CD14-positive monocyte (primary cell): ENCODE results near the gene CEBPE. TPM values are rescaled to one million over a fixed set of nuclear protein-coding genes. Genes with fewer than 3 reads are reported as not detected.

Experiments
- DNase-seq, 3 donors: peaks; one replicate each; pipeline ENCODE4 v3.0.0-alpha.2; 2011 to 2022
- H2AFZ ChIP-seq: 2 replicates; pipeline ENCODE4 v1.6.0; 2012; ENCODE audit warnings: mild to moderate bottlenecking, low read depth, low read length, inconsistent platforms; ENCODE audit not compliant: insufficient read depth, poor library complexity, severe bottlenecking
- H3K27ac ChIP-seq, 2 donors: 1 replicate in 1 of 2; 2 replicates in 1 of 2; pipeline ENCODE4 v1.5.1; 2012 to 2013; ENCODE audit warnings: low read length in 2 of 2, control low read depth in 1 of 2, inconsistent platforms in 1 of 2, low read depth in 1 of 2, mild to moderate bottlenecking in 1 of 2
- H3K27me3 ChIP-seq, 2 donors: one replicate each; pipeline versions ENCODE4 v1.6.0 to v1.6.1; 2011 to 2013; ENCODE audit warnings: low read length in 2 of 2; ENCODE audit not compliant: control insufficient read depth in 2 of 2, insufficient read depth in 2 of 2
- H3K36me3 ChIP-seq, 2 donors: replicated peaks in 1 of 2; 1 replicate in 1 of 2; 2 replicates in 1 of 2; pipeline versions ENCODE4 v1.5.1 to v1.6.1; 2012 to 2013; ENCODE audit warnings: low read length in 2 of 2, control low read depth in 1 of 2, inconsistent platforms in 1 of 2, mild to moderate bottlenecking in 1 of 2; ENCODE audit not compliant: insufficient read depth in 2 of 2, control insufficient read depth in 1 of 2
- H3K4me1 ChIP-seq, 2 donors: 1 replicate in 1 of 2; 2 replicates in 1 of 2; pipeline versions ENCODE4 v1.5.1 to v1.6.1; 2012 to 2013; ENCODE audit warnings: low read length in 2 of 2, control low read depth in 1 of 2, inconsistent platforms in 1 of 2, mild to moderate bottlenecking in 1 of 2, moderate library complexity in 1 of 2; ENCODE audit not compliant: insufficient read depth in 2 of 2, control insufficient read depth in 1 of 2
- H3K4me2 ChIP-seq: replicated peaks from 2 replicates; pipeline ENCODE3; 2012; ENCODE audit warnings: low read length, moderate library complexity, mild to moderate bottlenecking; ENCODE audit not compliant: poor library complexity, severe bottlenecking; ENCODE audit errors: extremely low read depth
- H3K4me3 ChIP-seq, 3 experiments: fragments of 200-600 bp in 1 of 3; sonication (generic) in 1 of 3; replicated peaks in 1 of 3; 1 replicate in 2 of 3; 2 replicates in 1 of 3; pipeline ENCODE4 v1.5.1; 2011 to 2013; ENCODE audit warnings: low read length in 3 of 3, mild to moderate bottlenecking in 3 of 3, control low read depth in 2 of 3, low read depth in 2 of 3, inconsistent platforms in 1 of 3, moderate library complexity in 1 of 3
- H3K79me2 ChIP-seq: 2 replicates; pipeline ENCODE4 v1.6.0; 2012; ENCODE audit warnings: mild to moderate bottlenecking, control low read depth, inconsistent platforms, low read length, moderate library complexity; ENCODE audit not compliant: insufficient read depth
- H3K9ac ChIP-seq: 2 replicates; pipeline ENCODE4 v1.6.0; 2017; ENCODE audit warnings: low read length, mild to moderate bottlenecking; ENCODE audit not compliant: insufficient read depth, poor library complexity, severe bottlenecking
- H3K9me3 ChIP-seq, 2 donors: replicated peaks in 1 of 2; 1 replicate in 1 of 2; 2 replicates in 1 of 2; pipeline versions ENCODE4 v1.5.1 to v1.6.1; 2012 to 2013; ENCODE audit warnings: low read length in 2 of 2, control low read depth in 1 of 2; ENCODE audit not compliant: control insufficient read depth in 1 of 2, insufficient read depth in 1 of 2
- H4K20me1 ChIP-seq: 2 replicates; pipeline ENCODE4 v1.6.0; 2012; ENCODE audit warnings: mild to moderate bottlenecking, low read length, control low read depth, moderate library complexity; ENCODE audit not compliant: insufficient read depth
- H3K27ac Mint-ChIP-seq, 7 donors: one replicate each; pipeline ENCODE4 v1.8.0; 2020; ENCODE audit warnings: mild to moderate bottlenecking in 7 of 7, mixed read lengths in 7 of 7, moderate library complexity in 6 of 7, inconsistent platforms in 2 of 7
- H3K27me3 Mint-ChIP-seq, 3 donors: one replicate each; pipeline ENCODE4 v1.8.0; 2021 to 2022; ENCODE audit warnings: low read depth in 3 of 3, mild to moderate bottlenecking in 3 of 3, mixed read lengths in 3 of 3, moderate library complexity in 3 of 3, inconsistent platforms in 1 of 3
- H3K36me3 Mint-ChIP-seq, 2 donors: one replicate each; pipeline ENCODE4 v1.8.0; 2020; ENCODE audit warnings: mixed read lengths in 2 of 2, inconsistent platforms in 1 of 2, mild to moderate bottlenecking in 1 of 2
- H3K4me1 Mint-ChIP-seq: one replicate; pipeline ENCODE4 v1.8.0; 2020; ENCODE audit warnings: mild to moderate bottlenecking, mixed read lengths
- H3K4me3 Mint-ChIP-seq, 2 donors: one replicate each; pipeline ENCODE4 v1.8.0; 2020; ENCODE audit warnings: mild to moderate bottlenecking in 2 of 2, mixed read lengths in 2 of 2, moderate library complexity in 1 of 2
- H3K9me3 Mint-ChIP-seq, 7 donors: one replicate each; pipeline ENCODE4 v1.8.0; 2020 to 2022; ENCODE audit warnings: mixed read lengths in 7 of 7, mild to moderate bottlenecking in 6 of 7, moderate library complexity in 6 of 7, inconsistent platforms in 2 of 7
- CTCF ChIP-seq: fragments of 200-600 bp; IDR thresholded peaks from one replicate; pipeline ENCODE4 v1.8.0; 2022; ENCODE audit warnings: antibody characterized with exemption, mild to moderate bottlenecking
- WGBS: methylation state at CpG from one replicate; pipeline ENCODE4 v1.1.5; 2013; ENCODE audit warnings: missing lambda C conversion rate; ENCODE audit not compliant: insufficient coverage; 5-methylcytosine and 5-hydroxymethylcytosine counted together
- intact Hi-C, 2 donors: fragments of 100-400 bp; cut with micrococcal nuclease; formaldehyde crosslinking; loops; one replicate each; pipeline versions ENCODE4 v1.15.0 to v1.15.1; 2023
- polyA plus RNA-seq, 3 donors: library from polyadenylated mRNA; depleted of rRNA in 1 of 3; unstranded in 2 of 3; stranded (reverse) in 1 of 3; fragments of 300-500 nt in 2 of 3; fragments of >200 nt in 1 of 3; fragmentation: Illumina TruSeq in 2 of 3; gene quantifications; 1 replicate in 2 of 3; 2 replicates in 1 of 3; pipeline ENCODE4 v1.2.3, GENCODE V29; 2012 to 2021

CEBPE gene
- polyA plus RNA-seq, 3 donors, result 0.73 to 1.5 (median 1.3) TPM

GRCh38 chr14:23068789-23069412 is 50.2 kb downstream of the CEBPE start:
- H2AFZ ChIP-seq, result no peak overlapping the region
- Mint-ChIP-seq H3K4me3 (no peak overlapping the region), H3K27ac (peak overlapping the region in 6 of 7 donors; percentile 61 to 90 (median 69)), H3K36me3 (peaks cover 74 to 75% of the 10 kb centered on the region in 2 donors), H3K9me3 (no peaks in the 10 kb centered on the region), H3K4me1 (peaks cover 35% of the 10 kb centered on the region), H3K27me3 (no peaks in the 10 kb centered on the region)
- H3K4me1 ChIP-seq, result peaks cover 31 to 39% of the 10 kb centered on the region in 2 donors
- peaks cover 61 to 77% of the 10 kb centered on the region in 2 donors for H3K36me3 ChIP-seq
- no peak overlapping the region for H3K4me2 ChIP-seq
- H4K20me1 ChIP-seq, result peaks cover 74% of the 10 kb centered on the region
- H3K27ac ChIP-seq, result peak overlapping the region in 1 of 2 donors; percentile 2
- WGBS, result 31% methylated on average over 6 of the region's 8 CpGs
- no peak overlapping the region for H3K9ac ChIP-seq
- no peaks in the 10 kb centered on the region for H3K9me3 ChIP-seq
- H3K4me3 ChIP-seq, result no peak overlapping the region
- intact Hi-C loops, result loop anchor here in 1 of 2 donors (5.0 kb wide), 2 partner anchors 38 to 118 kb away; no protein-coding TSS in a partner anchor
- no peaks in the 10 kb centered on the region for H3K27me3 ChIP-seq
- TF ChIP-seq CTCF, result peak; percentile 100
- DNase-seq, result peak; percentile 76 to 87 (median 80)
- H3K79me2 ChIP-seq, result peaks cover 66% of the 10 kb centered on the region

GRCh38 chr14:23067847-23068788 is 50.9 kb downstream of the CEBPE start:
- H3K9me3 ChIP-seq, result no peaks in the 10 kb centered on the region
- peaks cover 81% of the 10 kb centered on the region for H4K20me1 ChIP-seq
- intact Hi-C loops, result loop anchor here in 1 of 2 donors (5.0 kb wide), 2 partner anchors 39 to 119 kb away; no protein-coding TSS in a partner anchor
- 99% methylated on average over 8 of the region's 14 CpGs for WGBS
- Mint-ChIP-seq H3K27ac (peak overlapping the region in 4 of 7 donors; percentile 21 to 63 (median 46)), H3K4me1 (peaks cover 35% of the 10 kb centered on the region), H3K4me3 (no peak overlapping the region), H3K36me3 (peaks cover 74 to 78% of the 10 kb centered on the region in 2 donors), H3K27me3 (peaks cover 0 to 2% (median 0%) of the 10 kb centered on the region in 3 donors), H3K9me3 (no peaks in the 10 kb centered on the region)
- no peak overlapping the region for H2AFZ ChIP-seq
- TF ChIP-seq CTCF, result no peak
- no peaks in the 10 kb centered on the region for H3K27me3 ChIP-seq
- peaks cover 64% of the 10 kb centered on the region for H3K79me2 ChIP-seq
- H3K36me3 ChIP-seq, result peaks cover 62 to 77% of the 10 kb centered on the region in 2 donors
- no peak overlapping the region for H3K4me3 ChIP-seq
- H3K4me1 ChIP-seq, result peaks cover 31 to 39% of the 10 kb centered on the region in 2 donors
- no peak for DNase-seq
- no peak overlapping the region for H3K9ac ChIP-seq
- H3K27ac ChIP-seq, result peak overlapping the region in 1 of 2 donors; percentile 2
- H3K4me2 ChIP-seq, result no peak overlapping the region
